PC-3 (cell line): ENCODE measurements around the gene CACNA1E.

Experiments
- CTCF ChIP-seq: fragments of 300-600 bp; sonication (generic); conservative IDR thresholded peaks from 2 replicates; pipeline ENCODE4 v1.5.1; 2017; ENCODE audit warnings: antibody characterized with exemption, low read depth, mild to moderate bottlenecking, low read length
- EZH2 ChIP-seq: fragments of 300-600 bp; sonication (generic); IDR thresholded peaks from one replicate; pipeline ENCODE4 v1.6.1; 2017; ENCODE audit warnings: antibody characterized with exemption, mild to moderate bottlenecking, low read length; ENCODE audit not compliant: unreplicated experiment
- EZH2phosphoT487 ChIP-seq: fragments of 300-600 bp; sonication (generic); IDR thresholded peaks from 2 replicates; pipeline ENCODE4 v1.6.1; 2018; ENCODE audit warnings: mild to moderate bottlenecking, antibody characterized with exemption, low read length, borderline replicate concordance

GRCh38 chr1:181531951-181532600 lies 48.8 kb downstream of the CACNA1E start:
- TF ChIP-seq CTCF (no peak), EZH2 (no peak), EZH2phosphoT487 (no peak)
